GM12872 (cell line): ENCODE measurements around the gene AUTS2.

ENCODE experiments used
- TF ChIP-seq, protein P1 (sequence below): IDR thresholded peaks from 3 replicates; pipeline ENCODE4 v1.5.1; 2011; ENCODE audit warnings: low read depth, mild to moderate bottlenecking, low read length, moderate library complexity; ENCODE audit not compliant: insufficient read depth

The AUTS2 gene

GRCh38 chr7:69947998-69948397, 349.7 kb downstream of the AUTS2 start:
- TF ChIP-seq, protein P1, sequence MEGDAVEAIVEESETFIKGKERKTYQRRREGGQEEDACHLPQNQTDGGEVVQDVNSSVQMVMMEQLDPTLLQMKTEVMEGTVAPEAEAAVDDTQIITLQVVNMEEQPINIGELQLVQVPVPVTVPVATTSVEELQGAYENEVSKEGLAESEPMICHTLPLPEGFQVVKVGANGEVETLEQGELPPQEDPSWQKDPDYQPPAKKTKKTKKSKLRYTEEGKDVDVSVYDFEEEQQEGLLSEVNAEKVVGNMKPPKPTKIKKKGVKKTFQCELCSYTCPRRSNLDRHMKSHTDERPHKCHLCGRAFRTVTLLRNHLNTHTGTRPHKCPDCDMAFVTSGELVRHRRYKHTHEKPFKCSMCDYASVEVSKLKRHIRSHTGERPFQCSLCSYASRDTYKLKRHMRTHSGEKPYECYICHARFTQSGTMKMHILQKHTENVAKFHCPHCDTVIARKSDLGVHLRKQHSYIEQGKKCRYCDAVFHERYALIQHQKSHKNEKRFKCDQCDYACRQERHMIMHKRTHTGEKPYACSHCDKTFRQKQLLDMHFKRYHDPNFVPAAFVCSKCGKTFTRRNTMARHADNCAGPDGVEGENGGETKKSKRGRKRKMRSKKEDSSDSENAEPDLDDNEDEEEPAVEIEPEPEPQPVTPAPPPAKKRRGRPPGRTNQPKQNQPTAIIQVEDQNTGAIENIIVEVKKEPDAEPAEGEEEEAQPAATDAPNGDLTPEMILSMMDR: no peak

- TF ChIP-seq, protein P1: no peak
These were observed 350.8 kb downstream of the AUTS2 start for GRCh38 chr7:69949122-69949521.

GRCh38 chr7:69951458-69951857, 353.2 kb downstream of the AUTS2 start:
- TF ChIP-seq, protein P1: no peak

GRCh38 chr7:69953136-69954067, 355.1 kb downstream of the AUTS2 start:
- TF ChIP-seq, protein P1: no peak

GRCh38 chr7:69956541-69956940, 358.3 kb downstream of the AUTS2 start:
- TF ChIP-seq, protein P1: no peak

DNA sequence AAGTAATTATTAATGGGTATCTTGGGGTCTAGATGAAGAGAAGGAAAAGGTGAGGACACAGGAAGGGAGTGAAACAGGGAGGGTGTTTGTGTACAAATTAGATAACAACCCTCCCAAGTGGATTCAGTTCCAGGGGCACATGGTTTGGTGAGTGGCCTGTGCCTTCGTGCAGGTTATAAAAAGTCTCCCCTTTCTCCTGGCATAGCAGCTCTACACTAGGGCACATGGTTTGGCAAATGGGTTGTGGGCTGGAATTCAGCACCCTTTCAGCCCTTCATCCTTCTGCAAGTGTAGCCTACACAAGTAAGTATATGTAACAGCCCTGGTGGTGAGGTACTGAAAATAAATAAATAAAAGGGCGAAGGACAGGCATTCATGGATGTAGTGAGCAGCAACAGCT, 359.4 kb downstream of the AUTS2 start:
- TF ChIP-seq, protein P1: no peak

GRCh38 chr7:69959789-69960499, 361.7 kb downstream of the AUTS2 start:
- TF ChIP-seq, protein P1: no peak
